Hematopoietic multipotent progenitor cell (in vitro differentiated cells): Measurements from ENCODE around the gene ADAMTS13. TPM values are rescaled to one million over a fixed set of nuclear protein-coding genes. Genes with fewer than 3 reads are reported as not detected.
"Not testable (repeated sequence)": the region's sequence is repeated elsewhere in the genome, so short reads cannot be mapped to it uniquely, and the experiment has no call there.

Source experiments
- DNase-seq, 3 donors: peaks; one replicate each; pipeline ENCODE4 v3.0.0-alpha.2; 2011 to 2015; ENCODE audit warnings: low read depth in 2 of 3, low spot score in 2 of 3
- total RNA-seq: library from RNA; depleted of rRNA; stranded (reverse); fragments of >200 nt; gene quantifications from one replicate; pipeline ENCODE4 v1.2.3, GENCODE V29; 2012

ADAMTS13 gene
- 1.6 TPM for total RNA-seq

DNA sequence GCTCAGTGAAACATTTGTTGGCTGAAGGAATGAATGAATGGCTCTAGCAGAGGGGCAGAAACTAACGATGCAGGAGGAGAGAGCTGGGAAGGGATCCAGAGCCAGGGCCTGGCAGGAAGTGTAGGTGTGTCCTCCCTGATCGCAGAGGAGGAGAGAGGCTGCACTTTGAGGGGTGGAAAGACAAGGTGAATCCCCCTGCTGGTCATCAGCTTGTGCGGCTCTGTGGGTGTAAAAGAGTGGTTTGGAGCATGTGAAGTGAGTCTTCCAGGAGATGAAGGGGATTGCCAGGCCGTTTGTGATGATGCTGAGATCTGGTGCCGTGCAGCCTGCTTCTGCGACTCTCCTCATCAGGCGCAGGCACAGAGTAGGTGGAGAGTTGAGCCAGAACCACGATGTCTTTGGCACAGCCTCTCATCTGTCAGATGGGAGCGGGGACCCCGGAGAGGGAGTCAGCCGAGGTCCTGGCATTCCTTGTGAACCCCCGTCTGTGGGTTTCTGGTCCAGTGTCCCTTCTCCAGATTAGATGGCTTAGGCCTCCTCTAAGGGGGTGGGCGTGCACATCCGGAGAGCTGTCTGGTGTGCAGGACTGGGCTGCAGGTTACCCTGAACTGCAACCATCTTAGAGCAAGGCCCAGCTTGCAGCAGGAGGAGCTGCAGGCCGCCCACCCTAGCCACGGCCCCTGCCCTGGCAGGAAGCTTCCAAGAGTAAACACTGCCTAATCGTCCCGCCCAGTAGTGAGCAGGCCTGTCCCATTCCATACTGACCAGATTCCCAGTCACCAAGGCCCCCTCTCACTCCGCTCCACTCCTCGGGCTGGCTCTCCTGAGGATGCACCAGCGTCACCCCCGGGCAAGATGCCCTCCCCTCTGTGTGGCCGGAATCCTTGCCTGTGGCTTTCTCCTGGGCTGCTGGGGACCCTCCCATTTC lies at the start of gene ADAMTS13:
Gene ADAMTS13 (plus strand): TSS at position 753 of the 928 bp plus-strand sequence. CDS start 77 bp downstream, at position 830.
- no peak for DNase-seq

DNA sequence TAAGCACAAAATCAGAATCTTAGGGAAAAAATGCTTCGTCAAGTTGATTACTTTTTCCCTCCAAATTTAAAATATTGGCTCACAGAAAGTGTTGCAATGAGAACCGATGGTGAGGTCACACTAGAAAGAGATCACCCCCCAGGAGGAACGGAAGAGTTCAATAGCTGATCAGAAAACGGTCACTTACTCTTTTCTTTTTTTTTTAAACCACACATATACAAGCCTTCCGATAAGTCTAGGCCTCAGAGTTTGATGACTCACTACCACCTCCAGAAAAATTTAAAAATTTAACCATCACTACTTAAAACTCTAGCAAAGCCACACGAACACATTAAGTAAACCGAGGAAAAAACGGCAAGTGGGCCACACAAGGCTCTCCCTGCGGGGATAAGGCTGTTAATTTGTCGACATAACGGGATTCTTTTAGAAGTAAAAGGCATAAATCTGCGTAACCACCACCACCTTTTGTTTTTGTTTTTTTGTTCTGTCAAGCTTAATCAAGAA lies 47.5 kb upstream of the ADAMTS13 start:
- DNase-seq, result peak in 2 of 3 donors; percentile 45 to 49

DNA sequence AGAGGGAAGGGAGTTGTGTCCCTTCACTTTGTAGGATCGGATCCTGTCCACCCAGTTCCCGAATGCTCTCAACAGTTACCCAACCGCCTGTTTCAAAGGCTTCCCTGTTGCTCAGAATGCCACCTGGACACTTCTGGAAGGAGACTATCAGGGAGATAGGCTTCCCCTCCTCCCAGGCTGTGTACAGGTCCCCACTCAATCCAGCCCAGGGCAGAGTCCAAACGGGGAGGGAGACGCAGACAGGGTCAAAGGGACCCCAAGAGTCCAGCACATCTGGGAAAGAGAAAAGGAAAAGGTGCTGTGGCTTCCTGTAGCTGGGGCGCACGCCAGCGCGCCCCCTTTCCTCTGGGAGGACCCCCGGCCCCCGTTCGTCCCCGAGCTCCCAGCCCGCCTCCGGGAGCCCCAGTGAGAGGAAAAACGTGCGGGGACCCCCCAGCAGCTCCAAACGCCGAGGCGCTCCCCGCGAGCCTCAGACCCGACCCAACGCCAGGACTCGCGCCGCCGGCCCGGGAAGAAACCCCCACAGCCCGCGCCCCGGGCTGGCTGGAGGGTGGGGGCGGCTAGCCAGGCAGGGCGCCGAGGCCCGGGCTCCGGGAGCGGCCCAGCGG lies 46.9 kb upstream of the ADAMTS13 start:
- no peak for DNase-seq

DNA sequence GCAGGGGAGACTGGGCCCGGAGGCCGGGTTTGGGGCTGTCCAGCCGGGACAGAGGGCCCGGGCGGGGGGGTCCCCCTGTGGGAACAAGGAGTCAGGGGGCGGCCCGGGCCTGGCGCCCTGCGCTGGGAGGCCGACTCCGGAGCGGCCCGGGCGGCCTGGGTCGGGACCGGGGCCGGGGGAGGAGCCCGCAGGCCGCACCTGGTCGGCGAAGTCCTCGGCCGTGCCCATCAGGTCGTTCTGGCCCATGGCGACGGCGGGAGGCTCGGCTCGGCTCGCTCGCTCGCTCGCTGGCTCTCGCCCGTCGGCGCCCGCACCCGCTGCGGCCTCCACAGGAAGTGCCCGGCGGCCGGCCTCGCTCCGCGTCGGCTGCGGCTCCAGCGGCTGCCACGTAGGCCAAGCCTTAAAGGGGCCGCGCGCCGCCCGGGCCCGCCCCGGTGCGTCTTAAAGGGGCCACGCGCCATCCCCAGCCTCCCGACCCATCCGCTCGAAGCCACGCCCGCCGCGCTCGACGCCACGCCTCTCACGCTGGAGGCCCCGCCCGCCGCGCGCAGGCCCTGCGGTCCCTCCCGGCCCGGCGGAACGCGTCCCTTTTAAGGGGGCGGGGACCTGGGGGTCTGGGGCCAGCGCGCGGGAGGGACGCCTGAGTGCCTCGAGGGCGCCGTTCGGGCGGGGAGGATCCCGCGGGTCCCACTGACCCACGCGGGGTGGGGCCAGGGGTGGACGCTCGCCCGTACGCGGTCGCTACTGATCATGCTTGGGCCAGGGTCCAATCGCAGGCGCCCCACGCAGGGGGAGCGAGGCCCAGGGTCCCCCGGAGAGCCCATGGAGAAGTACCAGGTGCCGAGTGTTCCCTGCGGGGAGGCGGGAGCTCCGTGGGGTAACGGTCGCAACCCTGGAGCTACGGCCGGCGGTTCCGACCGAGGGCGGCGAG lies 46.2 kb upstream of the ADAMTS13 start, which contains the start of the genes STKLD1 and SURF4:
Gene STKLD1 (plus strand): TSS at position 643 of the 931 bp plus-strand sequence. CDS start 108 bp downstream, at position 751.
Gene SURF4 (minus strand): TSS at position 337 of the 931 bp plus-strand sequence. CDS start 91 bp downstream, at position 246.
- peak; percentile 80 to 95 (median 94) for DNase-seq

DNA sequence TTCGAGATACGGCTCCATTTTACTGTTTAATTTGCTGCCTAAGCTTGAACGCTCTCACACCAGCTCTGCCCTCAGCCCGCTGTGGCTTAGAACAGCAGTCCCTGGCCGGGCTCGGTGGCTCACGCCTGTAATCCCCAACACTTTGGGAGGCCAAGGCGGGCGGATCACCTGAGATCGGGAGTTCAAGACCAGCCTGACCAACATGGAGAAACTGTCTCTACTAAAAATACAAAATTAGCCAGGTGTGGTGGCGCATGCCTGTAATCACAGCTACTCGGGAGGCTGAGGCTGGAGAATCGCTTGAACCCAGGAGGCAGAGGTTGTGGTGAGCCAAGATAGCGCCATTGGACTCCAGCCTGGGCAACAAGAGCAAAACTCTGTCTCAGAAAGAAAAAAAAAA lies 44.9 kb upstream of the ADAMTS13 start:
- not testable (repeated sequence) for DNase-seq

DNA sequence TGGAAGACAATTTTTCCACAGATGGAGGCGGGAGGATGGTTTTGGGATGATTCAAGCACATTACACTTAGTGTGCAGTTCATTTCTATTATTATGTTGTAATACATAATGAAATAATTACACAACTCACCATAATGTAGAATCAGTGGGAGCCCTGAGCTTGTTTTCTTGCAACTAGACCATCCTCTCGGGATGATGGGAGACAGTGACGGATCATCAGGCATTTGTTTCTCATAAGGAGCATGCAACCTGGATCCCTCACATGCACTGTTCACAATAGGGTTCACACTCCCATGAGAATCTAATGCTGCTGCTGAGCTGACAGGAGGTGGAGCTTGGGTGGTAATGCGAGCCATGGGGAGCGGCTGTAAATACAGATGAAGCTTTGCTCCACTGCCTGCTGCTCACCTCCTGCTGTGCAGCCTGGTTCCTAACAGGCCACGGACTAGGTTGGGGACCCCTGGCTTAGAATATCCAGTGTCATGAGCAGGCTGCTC lies 44.4 kb upstream of the ADAMTS13 start:
- DNase-seq, result no peak

DNA sequence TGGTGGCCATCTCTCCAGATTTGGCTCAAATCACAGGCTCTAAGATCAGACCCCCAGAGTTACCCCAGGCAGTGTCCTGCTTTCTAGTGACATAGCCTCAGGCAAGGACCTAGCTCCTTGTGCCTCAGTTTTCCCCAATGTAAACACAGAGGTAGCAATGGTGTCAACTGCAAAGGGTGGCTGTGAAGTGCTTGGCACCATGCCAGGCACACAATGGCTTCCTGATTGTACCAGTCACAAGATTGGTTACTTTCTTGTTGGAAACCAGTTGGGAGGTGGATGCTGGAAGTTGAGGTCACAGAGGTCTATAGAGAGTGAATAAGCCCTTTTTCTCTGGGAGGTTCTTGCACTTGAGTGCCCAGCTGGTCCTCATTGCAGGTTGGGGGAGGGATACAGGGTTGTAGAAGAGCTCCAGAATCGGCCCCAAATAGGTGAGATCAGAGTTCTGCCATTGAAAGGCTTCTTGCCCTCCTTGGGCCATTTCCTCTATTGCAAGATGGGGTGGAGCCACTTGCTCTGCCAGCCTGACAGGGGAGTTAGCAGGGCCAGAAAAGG lies 43.7 kb upstream of the ADAMTS13 start:
- no peak for DNase-seq

DNA sequence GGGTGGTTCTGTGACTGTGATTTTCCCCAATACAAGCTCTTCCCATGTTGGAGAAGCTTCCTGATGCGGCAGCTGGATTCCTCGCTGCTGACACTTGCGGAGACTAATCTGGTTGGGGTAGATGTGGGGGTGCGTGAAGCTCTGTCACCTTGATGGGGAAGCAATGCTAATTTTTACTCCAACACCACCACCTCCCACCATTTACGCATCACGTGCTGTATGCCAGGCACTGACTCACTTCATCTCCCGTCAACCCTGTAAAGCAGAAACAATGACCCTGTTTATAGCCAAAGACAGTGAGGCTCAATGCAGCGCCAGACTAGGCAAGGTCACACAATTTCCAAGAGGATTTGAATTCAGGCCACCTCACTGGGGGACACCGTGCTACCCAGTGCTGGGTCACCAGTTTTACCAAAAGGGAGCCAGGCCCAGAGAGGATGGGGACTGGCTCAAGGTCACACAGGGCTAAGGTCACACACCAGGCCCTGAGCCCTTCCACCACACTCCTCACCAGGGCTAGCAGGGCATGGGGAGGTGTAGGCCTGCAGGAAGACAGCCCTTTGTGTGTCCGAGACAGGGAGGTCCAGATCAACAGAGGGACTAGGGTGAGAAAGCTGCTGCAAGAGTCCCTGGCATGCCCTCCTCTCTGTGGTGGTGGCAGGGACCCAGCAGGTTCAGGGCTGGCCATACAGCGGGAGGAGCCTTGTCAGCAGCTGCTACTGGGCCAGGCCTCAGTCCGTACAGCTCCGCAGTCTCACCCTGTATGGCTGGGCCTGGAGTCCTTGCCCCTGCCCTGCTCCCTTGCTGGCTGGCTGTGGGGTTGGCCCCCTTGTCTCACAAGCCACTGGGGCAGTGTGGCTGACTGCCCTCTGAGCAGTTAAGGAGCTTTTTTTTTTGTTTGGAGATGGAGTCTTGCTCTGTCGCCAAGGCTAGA lies 42.7 kb upstream of the ADAMTS13 start:
- no peak for DNase-seq

DNA sequence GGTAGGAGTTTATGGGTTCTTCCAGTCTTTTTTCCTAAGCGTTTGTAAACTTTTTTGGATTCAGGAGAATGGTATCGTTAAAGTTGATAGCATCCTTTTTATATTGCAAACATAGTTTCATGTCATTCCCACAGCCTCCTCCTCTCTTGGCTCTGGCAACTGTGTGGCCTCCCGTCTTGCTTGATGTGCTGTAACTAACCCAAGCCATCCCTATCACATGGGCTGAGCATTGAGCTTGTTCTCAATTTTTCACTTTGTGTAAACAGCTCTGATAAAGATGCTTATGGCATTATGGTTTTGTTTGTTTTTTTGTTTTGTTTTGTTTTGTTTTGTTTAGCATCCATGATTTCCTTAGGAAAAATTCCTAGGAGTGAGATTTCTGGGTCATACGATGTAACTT lies 41.4 kb upstream of the ADAMTS13 start:
- DNase-seq, result no peak

DNA sequence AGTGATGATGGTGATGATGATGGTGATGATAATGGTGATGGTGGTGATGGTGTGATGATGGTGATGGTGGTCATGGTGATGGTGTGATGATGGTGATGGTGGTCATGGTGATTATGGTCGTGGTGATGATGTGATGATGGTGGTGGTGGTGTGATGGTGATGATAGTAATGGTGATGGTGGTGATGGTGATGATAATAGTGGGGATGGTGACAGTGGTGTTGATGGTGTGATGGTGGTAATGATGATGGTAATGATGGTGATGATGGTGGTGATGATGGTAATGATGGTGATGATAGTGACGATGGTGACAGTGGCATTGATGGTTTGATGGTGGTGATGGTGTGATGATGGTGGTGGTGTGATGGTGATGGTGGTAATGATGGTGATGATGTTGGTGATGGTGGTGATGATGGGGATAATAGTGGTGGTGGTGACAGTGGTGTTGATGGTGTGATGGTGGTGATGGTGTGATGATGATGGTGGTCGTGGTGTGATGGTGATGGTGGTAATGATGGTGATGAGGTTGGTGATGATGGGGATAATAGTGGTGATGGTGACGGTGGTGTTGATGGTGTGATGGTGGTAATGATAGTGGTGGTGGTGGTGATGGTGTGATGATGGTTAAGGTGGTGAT lies 39.5 kb upstream of the ADAMTS13 start:
- no peak for DNase-seq

DNA sequence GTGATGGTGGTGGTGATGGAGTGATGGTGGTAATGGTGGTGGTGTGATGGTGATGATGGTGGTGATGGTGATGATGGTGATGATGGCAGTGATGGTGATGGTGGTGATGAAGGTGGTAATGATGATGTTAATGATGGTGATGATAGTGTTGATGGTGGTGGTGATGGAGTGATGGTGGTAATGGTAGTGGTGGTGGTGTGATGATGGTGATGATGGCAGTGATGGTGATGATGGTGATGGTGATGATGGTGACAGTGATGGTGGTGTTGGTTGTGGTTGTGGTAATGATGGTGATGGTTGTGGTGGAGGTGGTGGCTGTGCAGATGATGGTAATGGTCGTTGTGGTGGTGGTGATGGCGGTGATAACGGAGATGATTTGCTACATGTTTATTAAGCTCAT lies 38.7 kb upstream of the ADAMTS13 start:
- no peak for DNase-seq

DNA sequence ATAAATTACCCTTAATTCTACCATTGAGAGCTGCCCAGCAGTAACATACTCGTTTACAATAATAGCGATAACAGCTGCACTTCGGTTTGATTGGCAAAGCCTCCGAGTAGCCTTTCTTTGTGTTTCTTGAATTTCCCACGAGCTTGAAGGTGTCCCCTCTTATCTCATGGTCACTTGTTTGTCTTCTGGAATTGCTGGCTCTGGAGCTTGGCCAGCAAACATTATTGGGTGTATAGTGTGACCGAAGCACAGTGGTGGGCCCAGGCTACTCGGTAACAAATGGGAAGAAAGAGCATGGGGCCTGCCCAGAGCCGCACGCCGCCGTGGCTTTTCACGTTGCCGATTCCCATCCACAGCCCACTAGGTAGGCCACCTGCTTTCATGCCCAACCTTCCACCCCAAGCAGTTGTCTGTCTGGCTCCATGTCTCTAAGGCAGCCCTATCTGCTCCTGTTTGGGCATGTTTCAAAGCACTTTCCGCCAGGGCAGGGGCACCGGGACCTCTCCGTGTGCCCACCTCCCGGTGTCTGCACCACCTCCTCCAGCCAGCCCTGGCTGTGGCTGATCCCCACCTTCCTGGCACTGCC lies 37.3 kb upstream of the ADAMTS13 start:
- DNase-seq, result no peak

DNA sequence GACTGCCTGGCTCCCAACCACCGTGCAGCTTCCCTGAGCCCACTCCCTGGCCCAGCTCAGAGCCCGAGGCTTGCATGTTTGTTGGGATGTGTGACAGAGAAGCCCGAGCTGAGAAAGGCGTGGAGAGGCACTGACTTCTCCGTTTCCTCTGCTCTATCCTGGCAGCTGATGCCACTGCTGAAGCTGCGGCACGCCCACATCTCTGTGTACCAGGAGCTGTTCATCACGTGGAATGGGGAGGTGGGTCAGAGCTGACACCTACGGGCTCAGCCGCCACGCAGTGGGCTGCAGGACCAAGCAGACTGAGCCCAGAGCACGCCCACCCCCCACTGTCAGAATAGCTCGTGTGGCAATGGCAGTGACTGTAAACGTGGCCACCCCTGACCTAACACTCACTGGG lies 36.7 kb upstream of the ADAMTS13 start:
- no peak for DNase-seq

DNA sequence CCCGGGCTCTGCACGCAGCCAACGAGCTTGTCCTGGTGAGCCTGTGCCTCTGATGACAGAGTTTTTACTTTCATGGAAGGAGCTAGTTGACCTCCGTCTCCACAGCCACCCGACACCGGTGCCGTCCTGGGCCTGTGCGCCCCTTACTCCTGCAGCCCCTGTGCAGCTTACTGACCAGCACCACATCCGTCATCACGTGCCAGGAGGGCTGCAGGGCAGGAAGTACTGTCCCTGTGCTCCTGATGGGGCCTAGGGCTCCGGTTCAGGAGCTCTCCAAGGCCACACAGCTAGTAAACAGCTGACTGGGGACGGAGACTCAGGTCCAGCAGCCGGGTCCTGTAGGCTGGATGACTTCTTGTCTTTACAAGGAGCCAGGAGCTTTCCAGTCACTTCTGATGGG lies 35.8 kb upstream of the ADAMTS13 start:
- DNase-seq, result no peak

DNA sequence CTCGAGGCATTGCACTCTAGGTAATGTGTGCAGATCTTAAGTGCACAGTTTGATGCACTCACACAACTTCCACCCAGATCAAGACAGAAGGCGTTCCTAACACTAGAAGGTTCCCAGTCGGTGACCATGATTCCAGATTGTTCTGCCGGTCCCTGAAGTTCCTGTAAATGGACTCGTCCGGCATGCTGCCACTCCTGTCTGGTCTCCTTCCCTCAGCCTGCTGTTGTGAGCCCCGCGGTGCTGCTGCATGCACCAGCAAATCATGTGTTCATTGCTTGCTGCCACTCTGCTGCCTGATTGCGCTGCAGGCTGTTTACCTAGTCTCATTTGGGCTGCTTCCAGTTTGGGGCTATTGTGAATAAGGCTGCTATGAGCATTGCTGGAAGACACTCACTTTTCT lies 34.5 kb upstream of the ADAMTS13 start:
- DNase-seq, result no peak

DNA sequence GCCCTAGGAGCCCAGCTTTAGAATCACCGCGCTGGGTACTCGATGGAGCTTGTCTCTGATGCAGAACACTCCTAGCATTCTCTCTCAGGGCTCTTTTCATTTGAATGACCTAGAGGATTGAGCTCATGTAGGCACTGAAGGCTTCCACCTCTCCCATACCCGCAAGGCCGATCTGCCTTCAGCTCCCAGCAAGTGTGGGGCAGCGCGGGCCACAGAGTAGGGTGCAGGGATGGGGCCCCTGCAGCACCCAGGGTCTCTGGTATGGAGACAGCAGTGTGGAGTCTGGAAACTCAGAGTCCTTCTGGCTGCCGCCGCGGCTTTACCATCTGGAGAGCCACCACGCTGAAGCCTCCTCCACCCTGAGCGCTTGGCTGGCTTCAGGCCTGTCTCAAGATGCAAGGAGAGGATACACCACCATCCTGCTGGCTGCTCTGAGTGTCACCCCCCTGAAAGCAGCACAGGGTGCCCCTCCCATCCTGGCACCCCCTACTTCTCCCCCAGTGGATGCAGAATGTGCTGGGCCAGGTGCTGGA lies 33.1 kb upstream of the ADAMTS13 start:
- no peak for DNase-seq

DNA sequence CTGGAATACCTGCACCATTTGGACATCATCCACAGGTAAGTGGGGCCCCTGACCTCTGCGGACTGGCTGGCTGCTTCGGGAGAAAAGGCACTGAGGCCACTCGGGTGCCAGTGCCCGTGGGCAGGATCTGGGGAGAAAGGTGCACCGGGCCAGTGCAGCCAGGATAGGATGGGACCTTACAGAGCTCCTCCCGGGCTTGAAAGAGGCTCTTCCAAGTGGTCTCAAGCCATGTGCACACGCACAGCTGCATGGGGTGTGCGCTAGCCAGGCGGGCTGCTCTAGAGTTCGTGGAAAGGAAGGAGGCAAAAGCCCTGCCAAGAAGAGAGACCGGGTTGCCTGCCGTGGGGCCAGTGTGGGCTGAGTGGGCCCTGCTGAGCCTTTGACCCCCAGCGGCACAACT lies 32.6 kb upstream of the ADAMTS13 start:
- no peak for DNase-seq

DNA sequence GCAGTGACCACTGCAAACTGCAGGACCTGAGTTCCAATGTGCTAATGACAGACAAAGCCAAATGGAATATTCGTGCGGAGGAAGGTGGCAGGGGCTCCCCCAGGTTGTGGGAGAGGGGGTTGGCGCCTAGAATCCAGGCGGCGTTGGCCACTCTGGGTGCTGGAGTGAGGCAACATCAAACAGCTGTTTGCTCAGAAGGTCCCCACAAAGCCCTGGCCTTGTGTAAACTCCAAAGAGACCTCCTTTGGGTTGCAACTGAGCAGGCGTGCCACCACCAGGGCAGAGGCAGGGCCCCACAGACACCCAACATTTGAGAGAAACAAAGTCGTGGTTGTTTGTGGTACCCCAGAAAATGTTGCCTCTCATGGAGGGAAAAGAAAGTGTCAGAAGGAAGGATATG lies 31.5 kb upstream of the ADAMTS13 start:
- no peak for DNase-seq
